Lower lobe of right lung (tissue), 2 donors: ENCODE data around the gene FGL2. TPM values are rescaled to one million over a fixed set of nuclear protein-coding genes. Genes with fewer than 3 reads are reported as not detected.

Experiments
- ATAC-seq, 2 donors: fragments of 200-7000 bp; cut with Tn5 transposase; one replicate each; pipeline ENCODE4 v1.9.1; 2020 to 2022; ENCODE audit warnings: mild to moderate bottlenecking in 2 of 2, moderate library complexity in 2 of 2
- DNase-seq: peaks from one replicate; pipeline ENCODE4 v3.0.0-alpha.2; 2020
- H3K27ac ChIP-seq: fragments of 200-600 bp; one replicate; pipeline ENCODE4 v1.8.0; 2022
- H3K27me3 ChIP-seq: fragments of 200-600 bp; one replicate; pipeline ENCODE4 v1.8.0; 2022; ENCODE audit warnings: low read depth
- H3K36me3 ChIP-seq: fragments of 200-600 bp; one replicate; pipeline ENCODE4 v1.8.0; 2022; ENCODE audit warnings: mild to moderate bottlenecking
- H3K4me1 ChIP-seq: fragments of 200-600 bp; one replicate; pipeline ENCODE4 v1.8.0; 2022
- H3K4me3 ChIP-seq: fragments of 200-600 bp; one replicate; pipeline ENCODE4 v1.8.0; 2022; ENCODE audit warnings: mild to moderate bottlenecking
- H3K9me3 ChIP-seq: fragments of 200-600 bp; one replicate; pipeline ENCODE4 v1.8.0; 2022
- CTCF ChIP-seq: fragments of 200-600 bp; IDR thresholded peaks from one replicate; pipeline ENCODE4 v1.8.0; 2022; ENCODE audit warnings: antibody characterized with exemption, mild to moderate bottlenecking
- intact Hi-C: fragments of 100-400 bp; cut with DNase I; formaldehyde crosslinking; loops from one replicate; pipeline ENCODE4 v1.11.0; 2022
- total RNA-seq: library from RNA; stranded (reverse); fragmentation: NEBNext Ultra II Directional; extraction: Animal tissue kit (Norgen Biotek cat#: 25700); gene quantifications from one replicate; pipeline ENCODE4 v1.2.1, GENCODE V29; 2021
- donor health status: DM: no; HTN: yes; CAD: no; lungs with severe emphysema.

FGL2 gene
- total RNA-seq, 1 donor from 2014 or later, result 33.0 TPM

DNA sequence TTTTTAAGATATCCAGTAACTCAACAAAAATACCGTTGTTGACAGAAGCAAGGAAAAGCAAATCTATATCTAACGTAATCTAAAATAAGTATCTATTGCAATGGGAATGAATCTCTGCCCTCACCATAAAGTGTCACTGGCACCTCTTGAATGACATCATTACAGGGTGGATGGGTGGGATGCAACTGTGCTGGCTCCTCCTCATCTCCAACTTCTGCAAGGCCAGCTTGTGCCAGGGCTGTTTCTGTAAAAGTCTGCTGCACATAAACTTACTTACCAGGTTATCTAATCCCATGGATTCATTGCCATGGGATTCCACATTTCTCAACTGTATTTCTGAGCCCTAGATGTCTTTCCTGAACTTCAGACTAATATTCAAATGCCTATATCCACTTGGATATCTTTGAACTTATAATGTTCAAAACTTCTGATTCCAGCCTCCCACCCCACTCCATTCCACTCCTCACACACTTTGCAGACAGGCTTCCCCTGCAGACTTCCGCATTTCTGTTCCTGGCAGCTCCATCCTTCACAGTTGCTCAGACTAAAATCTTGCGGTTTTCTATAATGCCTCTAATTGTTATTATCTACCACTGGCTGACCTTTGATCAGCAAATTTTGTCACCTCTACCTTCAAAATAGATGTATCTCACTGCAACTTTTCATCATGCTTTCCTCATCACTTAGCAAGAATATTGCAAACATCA, 10.7 kb downstream of the FGL2 start:
- DNase-seq (no peak), ATAC-seq (peak in 1 of 2 donors; percentile 67)

DNA sequence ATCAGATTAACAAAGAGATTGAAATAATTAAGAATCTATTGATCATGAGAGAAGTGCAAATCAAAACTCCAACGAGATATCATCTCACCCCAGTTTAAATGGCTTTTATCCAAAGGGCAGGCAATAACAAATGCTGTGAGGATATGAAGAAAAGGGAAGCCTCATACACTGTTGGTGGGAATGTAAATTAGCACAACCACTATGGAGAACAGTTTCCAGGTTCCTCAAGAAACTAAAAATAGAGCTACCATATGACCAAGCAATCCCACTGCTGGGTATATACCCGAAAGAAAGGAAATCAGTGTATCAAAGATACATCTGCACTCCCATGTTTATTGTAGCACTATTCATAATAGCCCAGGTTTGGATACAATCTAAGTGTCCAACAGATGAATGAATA, 13.8 kb downstream of the FGL2 start:
- intact Hi-C loops, result no loop called here

More for the DNA sequence above, 10.7 kb downstream of the FGL2 start:
- no peaks in the 10 kb centered on the region for H3K27me3 ChIP-seq
- no peaks in the 10 kb centered on the region for H3K36me3 ChIP-seq
- no peak overlapping the region for H3K4me3 ChIP-seq
- TF ChIP-seq CTCF, result no peak
- H3K27ac ChIP-seq, result no peak overlapping the region
- no peaks in the 10 kb centered on the region for H3K9me3 ChIP-seq
- peaks cover 16% of the 10 kb centered on the region for H3K4me1 ChIP-seq
- intact Hi-C loops, result no loop called here

GRCh38 chr7:77184990-77185389, 14.6 kb downstream of the FGL2 start:
- Histone ChIP-seq H3K9me3 (no peaks in the 10 kb centered on the region), H3K4me3 (no peak overlapping the region), H3K4me1 (peaks cover 12% of the 10 kb centered on the region), H3K36me3 (no peaks in the 10 kb centered on the region), H3K27ac (no peak overlapping the region), H3K27me3 (no peaks in the 10 kb centered on the region)
- TF ChIP-seq CTCF, result no peak
- ATAC-seq, result no peak
- intact Hi-C loops, result no loop called here
- DNase-seq, result no peak

More for the DNA sequence above, 13.8 kb downstream of the FGL2 start:
- H3K4me3 ChIP-seq, result no peak overlapping the region
- no peaks in the 10 kb centered on the region for H3K27me3 ChIP-seq
- no peaks in the 10 kb centered on the region for H3K9me3 ChIP-seq
- TF ChIP-seq CTCF, result no peak
- H3K36me3 ChIP-seq, result no peaks in the 10 kb centered on the region
- no peak overlapping the region for H3K27ac ChIP-seq
- ATAC-seq (no peak), DNase-seq (no peak)
- peaks cover 12% of the 10 kb centered on the region for H3K4me1 ChIP-seq

DNA sequence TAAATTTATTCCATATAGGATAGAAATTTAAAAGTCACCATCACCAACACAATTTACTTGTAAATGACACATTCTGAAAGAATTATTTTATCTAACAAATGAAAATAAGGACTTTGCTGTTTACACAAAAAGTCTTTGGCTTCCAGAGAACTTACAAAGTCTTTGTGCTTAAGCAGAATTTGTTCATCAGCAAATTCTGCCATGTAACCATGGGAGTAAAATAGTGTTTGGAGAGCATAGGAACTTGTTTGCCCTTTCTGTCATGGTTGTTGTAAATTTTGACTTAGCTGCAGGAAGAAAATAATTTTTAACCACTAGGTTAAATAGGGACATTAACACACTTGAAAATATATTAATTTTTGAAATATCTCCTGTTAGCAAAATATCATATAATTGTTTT, 15.2 kb downstream of the FGL2 start:
- DNase-seq, result no peak
- intact Hi-C loops, result no loop called here
- Histone ChIP-seq H3K36me3 (no peaks in the 10 kb centered on the region), H3K9me3 (no peaks in the 10 kb centered on the region), H3K27me3 (no peaks in the 10 kb centered on the region), H3K27ac (no peak overlapping the region), H3K4me3 (no peak overlapping the region), H3K4me1 (peaks cover 12% of the 10 kb centered on the region)
- ATAC-seq, result no peak
- no peak for TF ChIP-seq CTCF

DNA sequence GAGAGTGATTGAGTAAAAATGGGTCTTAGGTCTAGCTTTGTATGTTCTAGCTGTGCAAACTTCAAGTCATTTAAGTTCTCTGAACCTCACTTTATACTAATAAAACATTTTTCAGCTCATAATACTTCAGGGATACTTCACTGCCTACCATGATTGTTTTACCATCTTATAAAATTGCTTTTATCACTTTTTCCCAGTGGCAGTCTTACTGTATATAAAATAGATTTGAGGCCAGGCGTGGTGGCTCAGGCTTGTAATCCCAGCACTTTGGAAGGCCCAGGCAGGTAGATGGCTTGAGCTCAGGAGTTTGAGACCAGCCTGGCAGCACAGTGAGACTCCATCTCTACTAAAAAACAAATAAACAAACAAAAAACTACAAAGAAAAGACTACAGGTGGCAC, 17.4 kb downstream of the FGL2 start:
- intact Hi-C loops, result no loop called here
- no peak for ATAC-seq
- no peak overlapping the region for H3K4me3 ChIP-seq

More for the DNA sequence above, 17.4 kb downstream of the FGL2 start:
- DNase-seq, result no peak
- Histone ChIP-seq H3K9me3 (no peaks in the 10 kb centered on the region), H3K27ac (no peak overlapping the region), H3K27me3 (no peaks in the 10 kb centered on the region), H3K36me3 (no peaks in the 10 kb centered on the region), H3K4me1 (peaks cover 12% of the 10 kb centered on the region)
- TF ChIP-seq CTCF, result no peak
